GM12891 (cell line): ENCODE measurements around the gene CD22.

Experiments
- PAX5 ChIP-seq: IDR thresholded peaks from 2 replicates; pipeline ENCODE4 v1.6.1; 2011; ENCODE audit warnings: low read length, moderate library complexity, mild to moderate bottlenecking; ENCODE audit not compliant: insufficient read depth, severe bottlenecking
- POLR2A ChIP-seq: IDR thresholded peaks from 2 replicates; pipeline ENCODE4 v1.6.1; 2011; ENCODE audit warnings: low read depth, low read length, control low read depth
- POLR2AphosphoS5 ChIP-seq: IDR thresholded peaks from 2 replicates; pipeline ENCODE4 v1.6.1; 2011; ENCODE audit warnings: low read depth, low read length, control low read depth
- POU2F2 ChIP-seq: IDR thresholded peaks from 2 replicates; pipeline ENCODE4 v1.6.1; 2011; ENCODE audit warnings: low read depth, mild to moderate bottlenecking, control low read depth, low read length, moderate library complexity
- SPI1 ChIP-seq: IDR thresholded peaks from 2 replicates; pipeline ENCODE4 v1.6.1; 2011; ENCODE audit warnings: low read depth, low read length, control low read depth
- TAF1 ChIP-seq: IDR thresholded peaks from 2 replicates; pipeline ENCODE4 v1.6.1; 2011; ENCODE audit warnings: low read depth, low read length, control low read depth

- TF ChIP-seq POLR2A (no peak), POLR2AphosphoS5 (no peak), SPI1 (no peak), PAX5 (no peak), TAF1 (no peak), POU2F2 (no peak)
Observed at GRCh38 chr19:35279985-35280821, 48.8 kb upstream of the CD22 start.
